K562 (cell line): ENCODE results near the gene SPCS3. TPM values are rescaled to one million over a fixed set of nuclear protein-coding genes. Genes with fewer than 3 reads are reported as not detected.

ENCODE experiments used
- ATAC-seq: fragments of 200-7000 bp; cut with Tn5 transposase; 3 replicates; pipeline ENCODE4 v1.9.1; 2020; ENCODE audit warnings: moderate library complexity
- BruUV-seq: library from RNA; stranded (reverse); fragments of 400-500 nt; replicated peaks from 2 replicates; lab custom pipeline; 2021; lab: Mats Ljungman, UMichigan
- CTCF ChIA-PET: fragments of 300-600 bp; formaldehyde crosslinking; extraction: SDS; loops from one replicate; lab custom pipeline; 2021; ENCODE audit warnings: low intra/inter-chr PET ratio; lab: Yijun Ruan, JAX
- POLR2A ChIA-PET: fragments of 300-600, 350-650 bp; sonication (Branson Sonifier 250); formaldehyde crosslinking; extraction: SDS; loops from one replicate; lab custom pipeline; 2021; ENCODE audit warnings: antibody characterized with exemption, inconsistent platforms; lab: Yijun Ruan, JAX
- DNase-seq, 4 experiments: peaks; one replicate each; pipeline versions ENCODE4 v3.0.0 to v3.0.0-alpha.2; 2011 to 2018; ENCODE audit warnings: low spot score in 3 of 4, mixed read lengths in 3 of 4; ENCODE audit errors: extremely low read depth in 1 of 4
- FAIRE-seq: peaks from 2 replicates; lab custom pipeline; 2011; peaks lifted over from hg19 to GRCh38; lab: Jason Lieb, UNC
- H2AFZ ChIP-seq: 2 replicates; pipeline ENCODE4 v1.6.0; 2011; ENCODE audit warnings: low read depth, low read length, control low read depth, inconsistent platforms
- H3K27ac ChIP-seq: fragments of 200-600 bp; 3 replicates; pipeline ENCODE4 v1.8.0; 2011; ENCODE audit warnings: low read depth, mild to moderate bottlenecking, control low read depth, inconsistent platforms, low read length, moderate library complexity, mixed read lengths; ENCODE audit errors: extremely low read depth
- H3K27me3 ChIP-seq, 2 experiments: fragments of 300-600 bp in 1 of 2; 2 replicates in 1 of 2; 3 replicates in 1 of 2; pipeline versions ENCODE4 v1.6.0 to v1.8.0; 2011; ENCODE audit warnings: inconsistent platforms in 2 of 2, low read length in 2 of 2, mild to moderate bottlenecking in 1 of 2, mixed read lengths in 1 of 2, moderate library complexity in 1 of 2; ENCODE audit not compliant: control insufficient read depth in 2 of 2, insufficient read depth in 2 of 2
- H3K36me3 ChIP-seq: fragments of 300-600 bp; 3 replicates; pipeline ENCODE4 v1.8.0; 2011; ENCODE audit warnings: mild to moderate bottlenecking, low read length, inconsistent platforms; ENCODE audit not compliant: control insufficient read depth, insufficient read depth
- H3K4me1 ChIP-seq, 2 experiments: fragments of 200-600 bp in 1 of 2; replicated peaks in 1 of 2; 2 replicates in 1 of 2; 3 replicates in 1 of 2; pipeline versions ENCODE4 v1.5.1 to v1.8.0; 2011; ENCODE audit warnings: inconsistent platforms in 2 of 2, low read length in 2 of 2, mild to moderate bottlenecking in 1 of 2, mixed read lengths in 1 of 2, moderate library complexity in 1 of 2; ENCODE audit not compliant: control insufficient read depth in 2 of 2, insufficient read depth in 2 of 2
- H3K4me2 ChIP-seq: 2 replicates; pipeline ENCODE4 v1.6.1; 2011; ENCODE audit warnings: low read length, control low read depth, inconsistent platforms, mixed read lengths; ENCODE audit not compliant: insufficient read depth
- H3K4me3 ChIP-seq: fragments of 200-600 bp; sonication (generic), shearing (Covaris generic); 2 replicates; pipeline ENCODE4 v1.5.1; 2016; ENCODE audit warnings: control low read depth, inconsistent platforms
- H3K79me2 ChIP-seq: fragments of 200-600 bp; 3 replicates; pipeline ENCODE4 v1.8.0; 2011; ENCODE audit warnings: low read length, inconsistent platforms; ENCODE audit not compliant: control insufficient read depth, insufficient read depth
- H3K9ac ChIP-seq, 2 experiments: 2 replicates each; pipeline versions ENCODE4 v1.6.0 to v1.6.1; 2011; ENCODE audit warnings: low read depth in 2 of 2, low read length in 2 of 2, control low read depth in 1 of 2, inconsistent platforms in 1 of 2, mild to moderate bottlenecking in 1 of 2, mixed read lengths in 1 of 2; ENCODE audit not compliant: insufficient read depth in 1 of 2
- H3K9me1 ChIP-seq: one replicate; pipeline ENCODE4 v1.6.0; 2011; ENCODE audit warnings: inconsistent platforms, mild to moderate bottlenecking, low read length, moderate library complexity; ENCODE audit not compliant: control insufficient read depth, insufficient read depth
- H3K9me3 ChIP-seq: replicated peaks from 2 replicates; pipeline ENCODE4 v1.5.1; 2011; ENCODE audit warnings: low read depth, low read length, inconsistent platforms; ENCODE audit not compliant: control insufficient read depth, insufficient read depth
- H4K20me1 ChIP-seq: replicated peaks from 2 replicates; pipeline ENCODE4 v1.6.1; 2011; ENCODE audit warnings: low read length, inconsistent platforms, mixed read lengths; ENCODE audit not compliant: control insufficient read depth, insufficient read depth
- PRDM10 ChIP-seq: fragments of 450-650 bp; IDR thresholded peaks from 2 replicates; pipeline ENCODE4 v1.6.1; 2018; ENCODE audit not compliant: partially characterized antibody
- RHOXF2B ChIP-seq: fragments of 250-450 bp; sonication (Bioruptor Pico); conservative IDR thresholded peaks from 2 replicates; pipeline ENCODE4 v1.5.1; 2021
- ZNF707 ChIP-seq: fragments of 250-450 bp; sonication (Bioruptor Pico); conservative IDR thresholded peaks from 2 replicates; pipeline ENCODE4 v1.8.0; 2022; ENCODE audit warnings: inconsistent platforms, mild to moderate bottlenecking, moderate library complexity
- WGBS: fragments of 100-300 bp; shearing (Covaris generic); methylation state at CpG from one replicate; pipeline ENCODE4 v1.1.6; 2016; ENCODE audit warnings: low coverage, mixed read lengths; ENCODE audit not compliant: insufficient coverage; ENCODE audit errors: missing lambda C conversion rate; 5-methylcytosine and 5-hydroxymethylcytosine counted together
- in situ Hi-C: fragments of 300-500 bp; cut with MboI; formaldehyde crosslinking; loops from 4 replicates; pipeline ENCODE4 v1.15.0; 2018; ENCODE audit warnings: inconsistent platforms, mixed read lengths
- intact Hi-C: fragments of 100-400 bp; cut with micrococcal nuclease; formaldehyde crosslinking; loops from 2 replicates; pipeline ENCODE4 v1.14.2; 2022
- polyA plus RNA-seq, 8 experiments: library from polyadenylated mRNA; depleted of rRNA in 4 of 8; stranded (reverse) in 5 of 8; unstranded in 3 of 8; fragments of >200 nt; fragmentation: Nextera tagmentation in 2 of 8; fragmentation: Illumina TruSeq in 1 of 8; extraction: Ambion mirVana in 2 of 8; extraction: Trizol in 1 of 8; gene quantifications; 2 replicates each; pipeline versions ENCODE4 v1.2.1 to v1.2.3, GENCODE V29; 2011 to 2014; ENCODE audit warnings: inconsistent platforms in 1 of 8, missing spikeins in 1 of 8
- total RNA-seq, 7 experiments: library from RNA; depleted of rRNA in 6 of 7; stranded (reverse); fragments of >200 nt in 6 of 7; fragmentation: Illumina TruSeq in 2 of 7; extraction: Trizol in 2 of 7; gene quantifications; 2 replicates each; pipeline versions ENCODE4 v1.2.1 to v1.2.3, GENCODE V29; 2011 to 2021; ENCODE audit warnings: low replicate concordance in 1 of 7

The SPCS3 gene
- total and polyA plus RNA-seq, 9 of the 15 experiments (the other 6 are each of a cell fraction or from before 2014, with no cell fraction given), result 64.6 to 196 (median 85.4) TPM

DNA sequence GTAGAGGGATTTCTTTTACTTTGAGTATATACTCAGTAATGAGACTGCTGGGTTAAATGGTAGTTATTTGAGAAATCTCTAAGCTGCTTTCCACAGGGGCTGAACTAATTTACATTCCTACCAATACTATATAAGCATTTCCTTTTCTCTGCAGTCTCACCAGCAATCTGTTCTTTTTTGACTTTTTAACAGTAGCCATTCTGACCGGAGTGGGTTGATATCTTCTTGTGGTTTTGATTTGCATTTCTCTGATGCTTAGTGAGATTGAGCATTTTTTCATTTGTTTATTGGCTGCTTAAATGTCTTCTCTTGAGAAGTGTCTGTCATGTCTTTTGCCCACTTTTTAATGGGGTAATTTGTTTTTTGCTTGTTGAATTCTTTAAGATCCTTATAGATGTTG, 43.3 kb downstream of the SPCS3 start (continued):
- TF ChIP-seq PRDM10, result no peak
- no peak for TF ChIP-seq ZNF707 (CRISPR knock-in tag)
- TF ChIP-seq, all 486 proteins: peak for 0

- H3K9ac ChIP-seq, result no peak overlapping the region
- H3K27me3 ChIP-seq, result no peaks in the 10 kb centered on the region
- no peaks in the 10 kb centered on the region for H3K36me3 ChIP-seq
- no peaks in the 10 kb centered on the region for H3K9me1 ChIP-seq
- no peaks in the 10 kb centered on the region for H3K9me3 ChIP-seq
- no TSS peak for BruUV-seq
- in situ Hi-C loops, result no loop called here
- TF ChIP-seq RHOXF2B (CRISPR knock-in tag), result no peak
- TF ChIP-seq, all 486 proteins: peak for 0
- ATAC-seq, result no peak
- H3K4me2 ChIP-seq, result no peak overlapping the region
- no peak for DNase-seq
- H3K4me3 ChIP-seq, result no peak overlapping the region
- H2AFZ ChIP-seq, result no peak overlapping the region
- H3K27ac ChIP-seq, result no peak overlapping the region
- no peaks in the 10 kb centered on the region for H3K79me2 ChIP-seq
- no peaks in the 10 kb centered on the region for H4K20me1 ChIP-seq
- 0% methylated on average over 8 of the region's 8 CpGs for WGBS
- CTCF ChIA-PET, result no interaction called here
- FAIRE-seq, result no peak
- H3K4me1 ChIP-seq, result no peaks in the 10 kb centered on the region
- POLR2A ChIA-PET, result no interaction called here
- intact Hi-C loops, result no loop called here
These were observed 48.2 kb downstream of the SPCS3 start for GRCh38 chr4:176367771-176368465.
